Amygdala (tissue), 56 donors: ENCODE results near the gene CAMTA1.

ENCODE experiments used
- DNase-seq, 56 donors: peaks; one replicate each; lab custom pipeline; 2025; lab: John Stamatoyannopoulos, UW

CAMTA1 gene

GRCh38 chr1:7578206-7578605 is 793.0 kb downstream of the CAMTA1 start:
- no peak for DNase-seq

GRCh38 chr1:7579016-7579415 is 793.8 kb downstream of the CAMTA1 start:
- no peak for DNase-seq

- DNase-seq, result no peak
These were observed 794.9 kb downstream of the CAMTA1 start for GRCh38 chr1:7579831-7580804.

- peak in 1 of 56 donors; percentile 21 for DNase-seq
These were observed 795.9 kb downstream of the CAMTA1 start for GRCh38 chr1:7580923-7581753.

GRCh38 chr1:7581754-7582459 is 796.7 kb downstream of the CAMTA1 start:
- DNase-seq, result peak in 19 of 56 donors; percentile 6 to 55 (median 20)

- DNase-seq, result no peak
These were observed 797.3 kb downstream of the CAMTA1 start for GRCh38 chr1:7582460-7582972.

- no peak for DNase-seq
These were observed 798.2 kb downstream of the CAMTA1 start for GRCh38 chr1:7583291-7584096.

- DNase-seq, result no peak
These were observed 798.9 kb downstream of the CAMTA1 start for GRCh38 chr1:7584157-7584556.

GRCh38 chr1:7584643-7585042 is 799.4 kb downstream of the CAMTA1 start:
- no peak for DNase-seq

- no peak for DNase-seq
These were observed 800.1 kb downstream of the CAMTA1 start for GRCh38 chr1:7585216-7585907.

- no peak for DNase-seq
These were observed 801.0 kb downstream of the CAMTA1 start for GRCh38 chr1:7586031-7586941.

GRCh38 chr1:7587108-7587772 is 802.0 kb downstream of the CAMTA1 start:
- DNase-seq, result no peak

- no peak for DNase-seq
These were observed 802.7 kb downstream of the CAMTA1 start for GRCh38 chr1:7587773-7588456.

- no peak for DNase-seq
These were observed 803.2 kb downstream of the CAMTA1 start for GRCh38 chr1:7588457-7588827.

- no peak for DNase-seq
These were observed 804.0 kb downstream of the CAMTA1 start for GRCh38 chr1:7589080-7589735.

- no peak for DNase-seq
These were observed 804.6 kb downstream of the CAMTA1 start for GRCh38 chr1:7589774-7590425.
